Measurements from ENCODE around the gene HDAC8.
"Not testable (repeated sequence)": the region's sequence is repeated elsewhere in the genome, so short reads cannot be mapped to it uniquely, and the experiment has no call there.

Gene HDAC8

DNA sequence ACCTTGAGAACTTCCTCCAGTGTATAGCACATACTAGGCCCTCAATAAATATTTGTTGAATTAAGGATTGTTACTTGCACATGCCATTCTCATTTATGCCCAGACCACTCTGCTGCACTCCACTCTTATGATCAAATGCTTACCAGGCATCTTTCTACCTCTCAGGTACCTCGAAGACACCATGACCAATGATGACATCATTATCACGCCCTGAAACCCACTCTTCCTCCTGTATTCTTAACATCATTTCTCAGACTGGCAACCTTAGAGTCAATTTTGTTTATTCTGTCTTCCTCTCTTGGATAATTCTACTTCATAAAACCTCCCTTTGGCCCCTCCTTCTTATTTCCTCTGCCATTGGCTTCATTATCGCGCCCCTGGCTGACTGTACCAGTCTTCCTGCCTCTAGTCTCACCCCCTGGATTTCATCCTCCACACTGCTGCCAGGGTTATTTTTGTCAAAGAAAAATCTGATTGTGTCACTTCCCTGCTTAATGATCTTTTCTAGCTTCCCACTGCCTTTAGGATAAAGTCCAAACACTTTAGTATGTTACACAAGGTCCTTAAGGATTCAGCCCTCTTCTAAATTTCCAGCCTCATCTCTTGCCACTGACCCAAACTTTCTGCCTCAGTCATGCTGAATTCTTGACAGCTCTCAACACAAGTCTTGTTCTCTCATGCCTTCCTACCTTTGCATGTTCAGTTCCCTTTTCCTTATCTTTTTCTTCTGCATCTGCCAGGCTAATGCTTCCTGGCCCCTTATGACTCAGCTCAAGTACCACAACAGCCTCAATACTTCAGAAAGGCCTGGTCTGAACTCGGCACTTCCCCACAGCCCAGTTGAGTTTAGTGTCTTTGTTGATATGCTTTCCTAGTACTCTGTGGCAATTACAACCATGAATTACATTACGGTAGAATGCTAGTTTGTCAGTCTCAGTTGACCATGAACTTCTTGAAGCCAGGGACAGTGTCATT is 45.8 kb downstream of the HDAC8 start:
- no peak for DNase-seq

DNA sequence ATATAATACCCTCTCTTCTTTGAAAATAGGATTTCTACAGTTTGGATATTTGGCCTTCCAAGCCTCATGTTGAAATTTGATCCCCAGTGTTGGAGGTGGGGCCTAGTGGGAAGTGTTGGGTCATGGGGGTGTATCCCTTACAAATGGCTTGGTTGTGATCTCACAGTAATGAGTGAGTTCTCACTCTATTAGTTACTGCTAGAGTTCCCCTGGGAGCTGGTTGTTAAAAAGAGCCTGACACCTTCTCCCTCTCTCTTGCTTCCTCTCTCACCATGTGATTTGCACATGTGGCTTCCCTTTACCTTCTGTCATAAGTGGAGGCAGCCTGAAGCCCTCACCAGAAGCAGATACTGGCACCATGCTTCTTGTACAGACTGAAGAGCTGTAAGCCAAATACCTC is 73.9 kb downstream of the HDAC8 start:
- no peak for DNase-seq

DNA sequence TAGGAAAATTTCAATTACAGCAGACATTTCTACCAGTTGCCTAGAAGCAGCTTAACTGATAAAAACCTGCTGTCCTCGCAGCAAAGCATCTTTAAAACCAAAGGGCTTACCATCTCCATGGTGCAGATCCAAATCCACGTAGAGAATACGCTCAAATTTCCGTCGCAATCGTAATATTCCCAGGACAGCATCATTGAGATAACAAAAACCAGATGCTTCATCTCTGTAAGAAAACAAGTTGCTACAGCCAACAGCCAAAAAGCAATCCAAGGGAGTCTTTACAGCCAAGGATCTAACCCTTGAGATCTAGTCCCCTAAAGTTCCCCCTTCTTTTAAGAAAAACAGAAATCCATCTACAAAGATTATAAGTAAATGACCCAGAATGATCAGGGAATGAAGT is 77.6 kb downstream of the HDAC8 start:
- no peak for DNase-seq

DNA sequence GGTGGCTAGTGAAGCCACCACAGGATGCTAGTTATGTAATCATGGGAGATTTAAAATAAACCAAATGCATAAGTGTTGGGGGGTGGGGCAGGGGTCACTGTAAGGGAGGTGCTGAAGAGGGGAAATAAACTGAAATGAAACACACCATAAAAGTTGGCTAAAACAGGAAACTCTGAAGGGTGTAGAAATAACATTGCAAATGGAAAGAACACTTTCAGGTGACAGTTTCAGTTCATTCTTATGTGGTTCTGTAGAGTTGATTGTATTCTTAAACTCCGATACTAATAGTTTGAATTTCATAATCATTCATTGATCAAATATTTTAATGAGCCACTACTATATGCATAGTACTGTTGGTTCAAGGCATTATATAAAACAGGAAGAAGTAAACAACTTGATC is 80.1 kb downstream of the HDAC8 start:
- DNase-seq = no peak

DNA sequence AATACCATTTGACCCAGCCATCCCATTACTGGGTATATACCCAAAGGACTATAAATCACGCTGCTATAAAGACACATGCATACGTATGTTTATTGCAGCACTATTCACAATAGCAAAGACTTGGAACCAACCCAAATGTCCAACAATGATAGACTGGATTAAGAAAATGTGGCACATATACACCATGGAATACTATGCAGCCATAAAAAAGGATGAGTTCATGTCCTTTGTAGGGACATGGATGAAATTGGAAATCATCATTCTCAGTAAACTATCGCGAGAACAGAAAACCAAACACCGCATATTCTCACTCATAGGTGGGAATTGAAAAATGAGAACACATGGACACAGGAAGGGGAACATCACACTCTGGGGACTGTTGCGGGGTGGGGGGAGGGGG is 82.4 kb downstream of the HDAC8 start:
- not testable (repeated sequence) for DNase-seq

DNA sequence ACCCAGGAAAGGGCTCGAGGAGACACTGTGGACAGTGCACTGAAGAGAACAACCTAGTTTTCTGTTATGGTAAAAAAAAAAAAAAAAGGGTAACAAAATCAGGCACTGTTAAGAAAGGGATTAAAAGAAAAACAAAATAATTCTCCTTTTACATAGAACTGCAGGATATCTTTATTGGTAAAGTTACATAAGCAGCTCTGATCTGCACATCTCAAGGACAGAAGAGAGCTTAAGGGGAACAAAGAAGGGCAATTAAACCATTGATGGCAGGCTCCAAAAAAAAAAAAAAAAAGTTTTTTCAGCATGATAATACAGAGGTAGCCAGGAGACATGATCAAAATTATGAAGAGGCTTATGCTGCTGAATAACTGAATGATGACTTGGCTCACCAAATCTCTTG is 85.0 kb downstream of the HDAC8 start:
- DNase-seq = no peak

DNA sequence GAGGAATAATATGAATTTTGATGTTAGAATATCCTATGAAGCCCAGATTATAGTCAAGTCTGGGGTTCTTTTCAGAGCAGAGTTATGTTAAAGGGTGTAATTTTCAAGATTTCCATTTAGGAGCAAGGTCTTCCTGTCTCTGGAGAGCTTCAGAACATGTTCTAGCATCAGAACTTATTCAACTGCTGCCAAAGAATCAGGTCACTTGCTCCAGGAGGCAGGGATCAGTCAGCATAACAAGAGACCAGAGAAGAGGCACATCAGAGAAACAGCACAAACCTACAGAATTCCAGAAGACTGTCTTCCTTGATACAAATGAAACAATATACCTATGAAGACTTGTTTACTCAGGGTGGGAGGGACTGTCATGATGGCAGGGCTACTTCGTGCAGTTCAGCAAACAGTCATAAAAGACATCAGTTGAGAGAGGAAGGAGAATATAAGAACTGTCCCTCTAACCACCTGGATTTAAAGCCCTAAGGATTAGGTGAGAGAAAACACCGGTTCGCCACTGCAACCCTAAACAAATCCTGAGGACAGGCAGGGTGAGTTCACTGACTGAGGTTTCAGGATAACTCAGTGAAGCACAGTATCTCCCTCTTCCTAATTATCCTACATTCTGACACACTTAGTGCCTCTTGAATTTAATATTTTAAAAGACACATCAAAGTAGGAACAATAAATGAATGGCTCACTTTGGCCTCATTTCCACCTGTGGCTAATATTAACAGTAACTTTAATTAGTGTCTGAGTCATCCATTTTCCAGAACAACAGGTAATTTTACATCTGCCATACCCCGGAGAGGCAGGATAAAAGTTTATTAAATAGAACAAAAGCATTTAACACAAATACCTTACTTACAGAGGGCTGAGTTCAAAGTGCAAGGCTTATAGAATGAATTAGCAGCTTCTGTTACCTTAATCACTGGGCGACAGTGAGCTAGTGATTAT is 93.0 kb downstream of the HDAC8 start:
- no peak for DNase-seq

DNA sequence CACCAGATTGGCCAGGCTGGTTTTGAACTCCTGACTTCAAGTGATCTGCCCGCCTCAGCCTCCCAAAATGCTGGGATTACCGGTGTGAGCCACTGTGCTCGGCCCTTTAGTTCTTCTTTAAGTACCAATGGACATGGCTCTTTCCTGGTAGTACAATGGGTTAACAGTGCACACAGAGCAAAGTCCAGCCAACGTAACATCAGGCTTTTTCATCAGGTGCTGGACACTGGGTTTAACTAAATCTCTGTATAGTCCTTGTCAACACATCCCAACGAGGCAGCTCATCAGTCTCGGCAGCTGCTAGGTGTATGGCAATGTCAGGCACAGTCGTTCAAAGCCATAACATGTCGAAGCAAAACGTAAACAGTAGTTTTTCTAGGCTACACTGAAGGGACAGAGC is 93.8 kb downstream of the HDAC8 start:
- DNase-seq = no peak

DNA sequence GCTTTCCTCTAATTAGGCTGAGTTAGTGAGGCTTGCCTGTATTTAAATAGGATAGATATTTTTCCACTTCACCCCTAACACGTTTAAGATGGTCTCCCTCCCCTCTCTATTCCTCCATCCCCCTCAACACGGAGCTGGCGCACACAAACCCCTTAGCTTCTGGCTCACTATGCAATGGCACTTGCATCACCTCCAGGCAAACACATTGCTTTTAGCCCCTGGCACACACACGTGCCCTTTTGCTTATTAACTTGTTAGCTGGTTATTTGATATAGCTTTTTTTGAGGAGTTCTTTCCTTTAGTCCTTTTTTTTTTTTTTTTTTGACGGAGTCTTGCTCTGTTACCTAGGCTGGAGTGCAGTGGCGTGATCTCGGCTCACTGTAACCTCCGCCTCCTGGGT is 94.3 kb downstream of the HDAC8 start:
- DNase-seq = no peak

DNA sequence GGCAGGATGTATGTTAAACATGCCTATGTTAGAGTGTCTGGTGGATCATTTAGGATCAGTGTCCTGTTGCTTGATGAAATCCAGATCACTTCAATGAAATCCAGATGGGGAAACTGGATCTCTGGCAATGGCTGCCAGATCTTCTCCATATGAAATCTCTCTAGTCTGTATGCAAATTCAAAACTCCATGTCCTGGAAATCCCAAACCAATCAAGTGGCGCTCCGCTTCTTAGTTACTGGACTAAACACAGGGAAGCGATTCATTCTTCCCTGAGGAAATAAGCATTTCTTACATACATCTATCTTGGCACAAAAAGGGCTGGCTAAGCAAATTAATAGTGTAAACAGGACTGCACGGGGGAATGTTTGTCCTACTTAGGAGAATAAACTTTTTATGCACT is 94.9 kb downstream of the HDAC8 start:
- DNase-seq = no peak

DNA sequence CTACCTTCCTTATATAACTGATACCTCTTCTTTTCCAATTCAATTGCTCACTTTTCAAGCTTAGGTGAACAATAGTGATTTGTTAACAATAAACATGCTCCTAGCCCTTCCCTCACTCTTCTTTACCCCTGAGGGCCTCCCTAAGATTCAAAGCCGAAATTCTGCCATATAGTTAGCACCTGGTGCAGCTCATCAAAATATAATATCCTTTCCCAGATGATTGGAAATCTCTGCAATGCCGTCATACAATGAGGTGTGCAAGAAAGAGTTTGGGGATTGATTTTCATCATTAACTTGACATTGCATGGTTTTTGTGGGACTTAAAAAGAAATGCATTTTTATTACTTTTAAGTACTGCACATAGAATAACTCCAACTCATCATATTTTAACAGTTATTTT is 95.3 kb downstream of the HDAC8 start:
- no peak for DNase-seq

DNA sequence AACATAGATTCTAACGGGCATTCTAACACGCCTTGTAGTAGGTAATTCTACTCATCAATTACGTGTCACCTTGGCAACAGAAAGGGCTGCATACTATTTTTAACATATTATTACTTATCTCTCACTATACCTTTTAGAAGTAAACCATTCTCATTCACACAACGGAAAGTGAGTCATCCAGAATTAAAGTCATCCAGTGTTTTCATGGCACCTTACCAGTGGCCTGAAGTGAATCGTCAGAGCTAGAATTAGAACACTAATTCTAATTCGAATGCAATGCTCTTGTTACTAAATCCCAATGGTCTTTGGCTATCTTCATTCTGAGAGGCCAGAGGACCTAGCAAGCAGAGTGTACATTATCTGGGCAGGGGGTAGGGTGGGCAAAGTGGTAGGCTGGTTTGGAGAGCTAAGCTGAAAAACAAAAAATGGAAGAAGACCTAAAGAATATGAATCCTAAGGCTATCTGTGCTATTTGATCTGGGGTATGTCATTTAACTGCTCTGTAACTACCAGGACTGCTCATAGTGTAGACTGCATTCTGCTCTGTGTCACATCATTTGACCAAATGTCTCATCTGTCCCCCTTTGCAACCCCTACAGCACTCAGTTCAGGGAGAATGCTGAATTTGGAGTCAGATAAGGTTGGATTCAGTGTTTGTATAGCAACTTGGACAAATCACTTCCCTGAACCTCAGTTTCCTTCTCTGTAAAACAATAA is 96.5 kb downstream of the HDAC8 start:
- no peak for DNase-seq

DNA sequence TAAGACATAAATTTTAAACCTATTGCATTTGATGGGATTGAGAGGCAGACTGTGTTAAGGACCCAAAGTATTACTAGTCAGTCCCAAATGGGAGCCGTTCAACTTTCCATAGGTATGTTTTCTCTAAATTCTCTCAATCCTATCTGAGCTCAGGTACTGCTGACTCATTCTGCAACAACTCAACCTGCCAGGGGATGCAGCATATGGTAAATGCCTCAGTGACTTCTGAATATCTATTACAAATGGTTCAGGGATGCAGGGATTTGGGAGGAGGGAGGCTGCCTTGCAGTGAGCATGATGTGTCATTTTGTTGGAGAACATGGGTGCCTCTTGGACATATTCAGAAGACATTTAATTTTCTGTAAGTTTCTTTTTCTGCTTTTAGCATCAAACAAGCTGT is 97.3 kb downstream of the HDAC8 start:
- no peak for DNase-seq

DNA sequence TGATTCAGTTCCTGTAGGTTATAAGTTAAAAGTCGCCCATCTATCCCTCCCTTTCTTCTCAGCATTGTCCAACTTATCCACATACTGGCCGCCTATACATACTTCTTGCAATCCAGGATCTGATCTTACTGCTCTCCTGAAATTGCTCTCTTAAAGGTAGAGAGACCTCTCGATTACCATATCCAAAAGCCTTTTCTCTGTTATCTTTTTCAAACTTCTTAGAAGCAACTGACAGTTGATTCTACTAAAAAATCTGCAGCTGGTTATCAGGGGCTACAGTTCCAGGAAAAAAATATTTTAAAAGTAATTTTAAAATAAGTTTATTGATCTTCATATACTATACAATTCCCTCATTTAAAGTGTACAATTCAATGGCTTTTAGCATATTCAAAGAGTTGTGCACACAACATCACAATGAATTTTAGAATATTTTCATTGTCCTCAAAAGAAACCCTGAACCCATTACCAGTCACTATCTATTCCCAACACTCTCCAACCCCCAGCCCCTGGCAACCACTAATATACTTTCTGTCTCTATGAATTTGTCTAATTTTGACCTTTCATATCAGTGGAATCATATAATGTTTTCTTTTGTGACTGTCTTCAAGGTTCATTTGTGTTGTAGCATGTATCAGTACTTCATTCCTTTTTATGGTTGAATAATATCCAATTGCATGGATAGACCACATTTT is 102.0 kb downstream of the HDAC8 start:
- no peak for DNase-seq

DNA sequence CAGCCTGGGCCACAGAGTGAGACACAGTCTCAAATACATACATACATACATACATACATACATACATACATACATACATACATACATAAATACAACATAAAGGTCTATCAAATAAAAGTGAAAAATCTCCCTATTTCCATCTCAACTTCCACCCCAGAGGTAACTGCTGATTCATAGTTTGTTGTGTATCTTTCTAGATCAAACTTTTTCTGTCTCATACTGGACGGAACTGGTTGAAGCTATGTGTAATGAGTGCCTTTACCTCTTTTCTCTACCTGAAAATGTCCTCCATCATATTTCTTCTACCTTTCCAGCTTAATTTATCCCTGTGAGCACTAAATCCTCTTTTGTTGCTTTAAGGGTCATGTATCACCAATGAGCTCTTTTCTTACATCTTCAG is 102.5 kb downstream of the HDAC8 start:
- DNase-seq = no peak

DNA sequence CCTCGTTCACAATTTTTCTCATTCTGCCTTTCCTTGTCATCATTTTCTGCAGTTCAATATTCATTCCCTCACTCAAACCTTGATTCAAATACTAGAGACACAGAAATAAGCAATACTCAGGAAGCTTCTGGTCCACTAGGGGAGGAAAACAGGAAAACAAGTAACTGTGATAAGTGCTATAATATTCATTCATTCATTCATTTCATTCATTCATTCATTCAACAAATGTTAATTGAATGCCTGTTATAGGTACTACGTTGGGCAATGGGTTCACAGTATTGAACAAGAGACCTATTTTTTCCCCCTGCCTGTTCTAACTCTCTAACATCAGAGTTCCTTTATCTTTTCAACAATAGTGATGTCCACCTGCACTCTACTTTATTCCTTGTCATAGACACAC is 104.0 kb downstream of the HDAC8 start:
- DNase-seq = no peak

DNA sequence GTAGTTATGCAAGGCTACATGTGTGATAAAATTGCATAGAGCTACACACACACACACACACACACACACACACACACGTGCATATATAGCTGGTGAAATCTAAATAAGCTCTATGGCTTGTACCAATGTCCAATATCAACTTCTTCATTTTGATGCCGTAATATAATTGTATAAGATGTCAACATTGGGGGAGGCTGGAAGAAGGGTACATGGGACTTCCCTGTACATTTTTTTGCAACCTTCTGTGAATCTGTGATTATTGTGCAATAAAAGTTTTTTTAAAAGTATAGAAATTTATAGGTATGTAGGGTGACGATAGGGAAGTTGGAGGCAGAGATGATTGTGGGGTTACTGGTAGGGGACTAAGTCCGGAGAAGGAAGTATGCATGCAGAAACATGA is 105.5 kb downstream of the HDAC8 start:
- DNase-seq = no peak

DNA sequence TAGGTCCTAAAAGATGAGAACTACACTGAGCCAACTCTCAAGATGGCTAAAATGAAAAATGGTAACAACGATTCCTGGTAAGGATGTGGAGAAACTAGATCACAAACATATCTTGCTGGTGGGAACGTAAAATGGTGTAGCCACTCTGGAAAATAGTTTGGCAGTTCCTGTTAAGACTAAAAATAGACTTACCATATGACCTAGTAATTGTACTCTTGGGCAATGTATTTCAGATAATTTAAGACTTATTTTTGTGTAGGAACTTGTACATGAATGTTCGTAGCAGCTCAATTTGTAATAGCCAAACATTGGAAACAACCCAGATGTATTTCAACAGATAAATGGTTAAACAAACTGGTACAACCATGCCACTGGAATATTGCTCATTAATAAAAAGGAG is 106.2 kb downstream of the HDAC8 start:
- no peak for DNase-seq

DNA sequence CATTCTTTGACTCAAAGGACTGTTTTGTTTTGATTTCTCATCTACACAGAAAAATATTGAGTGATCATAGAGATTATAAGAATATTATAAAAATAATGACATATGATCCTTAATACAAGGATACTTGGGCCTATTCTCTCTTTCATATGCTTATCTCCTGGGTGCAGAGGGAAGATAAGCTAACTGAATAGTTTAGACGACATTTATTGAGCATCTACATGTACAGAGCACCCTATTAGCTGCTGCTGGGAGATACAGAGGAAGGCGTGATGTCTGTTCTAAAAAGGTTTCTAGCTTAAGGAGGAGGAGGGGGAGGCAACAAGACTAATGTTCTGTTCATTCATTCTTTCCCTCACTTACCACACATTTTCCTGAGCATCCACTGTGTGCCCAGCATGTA is 106.8 kb downstream of the HDAC8 start:
- no peak for DNase-seq

DNA sequence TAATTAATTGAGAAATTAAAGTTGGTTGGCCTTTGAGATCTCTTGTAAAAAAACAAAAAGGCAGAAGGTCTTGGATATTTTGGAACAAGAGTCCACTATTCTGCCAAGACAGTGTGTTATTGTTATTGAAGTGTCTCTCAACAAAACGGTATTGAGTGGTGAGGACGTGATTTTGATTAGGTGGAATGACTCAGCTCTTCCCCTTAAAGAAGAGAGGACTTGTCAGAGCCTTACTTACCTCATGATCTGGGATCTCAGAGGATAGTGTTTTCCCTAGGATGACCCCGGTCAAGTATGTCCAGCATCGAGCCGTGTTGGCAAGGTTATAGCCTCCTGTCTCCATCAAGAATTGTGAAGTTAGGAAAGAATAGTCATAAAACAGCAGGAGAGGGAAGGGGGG is 110.9 kb downstream of the HDAC8 start:
- DNase-seq = no peak

DNA sequence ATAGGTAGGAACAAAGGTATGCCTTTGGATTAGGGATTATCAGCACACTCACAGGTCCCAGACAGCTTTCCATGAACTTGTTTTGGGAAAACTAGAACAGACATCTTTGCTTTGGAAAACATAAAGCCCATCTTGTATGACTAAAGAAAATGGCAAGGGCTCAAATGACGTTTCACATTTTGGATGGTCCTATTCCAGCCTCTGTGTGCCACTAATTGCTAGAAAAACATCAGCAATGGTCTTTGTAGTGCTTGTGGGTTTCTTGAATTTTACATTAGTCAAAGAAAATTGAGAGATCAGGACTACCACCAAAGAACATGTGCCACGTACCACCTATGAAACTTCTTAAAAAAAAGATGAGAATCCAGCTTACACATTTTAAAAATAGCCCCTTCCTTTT is 111.4 kb downstream of the HDAC8 start:
- DNase-seq = no peak

DNA sequence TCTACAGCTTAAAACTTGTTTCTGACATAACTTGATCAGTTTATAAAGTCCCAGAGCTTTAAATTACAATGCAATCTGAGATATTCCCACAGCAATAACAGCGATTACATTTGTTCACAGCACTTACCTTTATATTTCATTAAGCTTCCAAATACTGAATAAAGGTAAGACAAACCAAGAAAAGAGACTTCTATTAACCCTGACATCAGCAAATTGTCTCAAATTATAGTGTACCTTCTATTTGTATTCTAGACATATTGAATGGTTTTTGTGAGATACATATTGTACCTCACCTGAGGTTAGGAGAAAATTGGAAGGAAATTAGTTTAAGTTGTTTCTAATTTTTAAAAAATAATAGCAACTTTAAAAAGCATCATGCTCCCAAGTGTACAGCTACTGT is 111.9 kb downstream of the HDAC8 start:
- no peak for DNase-seq

DNA sequence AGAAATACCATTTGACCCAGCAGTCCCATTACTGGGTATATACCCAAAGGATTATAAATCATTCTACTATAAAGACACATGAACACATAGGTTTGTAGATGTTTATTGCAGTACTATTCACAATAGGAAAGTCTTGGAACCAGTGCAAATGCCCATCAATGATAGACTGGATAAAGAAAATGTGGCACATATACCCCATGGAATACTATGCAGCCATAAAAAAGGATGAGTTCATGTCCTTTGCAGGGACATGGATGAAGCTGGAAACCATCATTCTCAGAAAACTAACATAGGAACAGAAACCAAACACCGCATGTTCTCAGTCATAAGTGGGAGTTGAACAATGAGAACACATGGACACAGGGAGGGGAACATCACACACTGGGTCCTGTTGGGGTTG is 123.6 kb downstream of the HDAC8 start:
- DNase-seq = not testable (repeated sequence)

Measured in SHP77 (cell line).